NCI-H82 treated with DMSO at 0.1 percent for 48 hours (cell line): ENCODE data around the gene MDFIC.

Source experiments
- DNase-seq: peaks from one replicate; lab custom pipeline; 2025; ENCODE audit not compliant: unreplicated experiment; lab: John Stamatoyannopoulos, UW

Gene MDFIC

GRCh38 chr7:115032715-115033703, 111.1 kb downstream of the MDFIC start:
- no peak for DNase-seq

DNA sequence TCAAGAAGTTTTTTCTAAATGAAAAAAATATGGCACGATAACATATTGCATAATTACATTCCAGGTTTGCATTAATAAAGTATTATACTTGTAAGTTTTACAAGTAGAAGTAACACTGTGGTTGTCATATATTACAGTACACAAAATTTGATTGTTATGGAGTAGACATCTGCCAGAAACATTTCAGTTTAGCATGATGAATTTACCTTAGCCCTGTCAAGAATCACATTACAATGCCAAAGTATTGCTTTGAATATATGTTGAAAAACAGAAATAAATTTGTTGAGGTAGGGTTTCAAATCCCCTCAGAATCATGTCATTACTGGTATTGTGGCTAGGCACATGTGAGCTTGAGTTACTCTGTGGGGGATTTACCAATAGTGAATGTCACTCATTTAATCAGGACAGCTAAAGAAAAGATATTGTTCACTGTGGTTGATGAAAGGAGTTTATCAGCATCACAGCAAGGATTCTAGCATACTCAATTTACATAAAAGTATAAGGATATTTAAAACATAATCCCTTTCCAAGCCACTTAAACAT, 112.1 kb downstream of the MDFIC start:
- no peak for DNase-seq

- no peak for DNase-seq
Observed at GRCh38 chr7:115034515-115034914, 112.6 kb downstream of the MDFIC start.

GRCh38 chr7:115037128-115037802, 115.4 kb downstream of the MDFIC start:
- no peak for DNase-seq

GRCh38 chr7:115038158-115038557, 116.3 kb downstream of the MDFIC start:
- DNase-seq, result no peak

DNA sequence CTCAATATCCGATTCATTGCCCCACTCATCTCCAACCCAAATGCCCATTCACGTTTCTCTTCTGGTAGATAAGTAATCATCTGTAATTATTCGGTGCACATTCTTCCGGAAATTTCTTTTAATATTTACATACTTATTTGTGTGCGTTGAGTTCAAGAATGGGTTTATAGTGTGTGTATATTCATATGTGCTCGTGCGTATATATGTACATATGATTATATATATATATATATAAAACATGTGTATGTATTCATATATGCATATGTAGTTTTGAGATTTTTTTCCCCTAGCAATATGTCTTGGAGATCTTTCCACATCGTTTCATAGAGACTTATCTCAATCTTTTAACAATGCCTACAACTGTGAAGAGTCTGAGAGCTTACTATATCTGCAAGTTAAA, 118.2 kb downstream of the MDFIC start:
- DNase-seq, result no peak

GRCh38 chr7:115040495-115040894, 118.6 kb downstream of the MDFIC start:
- DNase-seq, result no peak

DNA sequence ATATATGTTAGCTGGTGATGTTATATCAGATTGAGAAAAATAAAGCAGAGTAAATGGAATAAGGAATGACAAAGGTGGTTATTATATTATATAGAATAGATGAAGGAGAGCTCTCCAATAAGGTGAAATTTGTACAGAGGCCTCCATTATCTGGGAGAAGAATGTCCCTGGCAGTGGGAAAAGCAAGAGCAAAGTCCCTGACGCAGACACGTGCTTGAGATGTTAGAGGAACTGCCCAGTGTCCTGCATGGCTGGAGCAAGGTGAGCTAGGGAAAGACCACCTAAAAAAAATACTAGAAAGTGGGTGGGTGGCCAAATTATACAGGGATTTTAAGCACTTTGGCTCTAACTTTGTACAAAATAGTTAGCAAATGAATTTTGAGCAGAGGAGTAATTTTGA, 120.7 kb downstream of the MDFIC start:
- DNase-seq, result no peak

GRCh38 chr7:115043605-115044004, 121.7 kb downstream of the MDFIC start:
- DNase-seq, result no peak

- no peak for DNase-seq
Observed at GRCh38 chr7:115044224-115044623, 122.3 kb downstream of the MDFIC start.

DNA sequence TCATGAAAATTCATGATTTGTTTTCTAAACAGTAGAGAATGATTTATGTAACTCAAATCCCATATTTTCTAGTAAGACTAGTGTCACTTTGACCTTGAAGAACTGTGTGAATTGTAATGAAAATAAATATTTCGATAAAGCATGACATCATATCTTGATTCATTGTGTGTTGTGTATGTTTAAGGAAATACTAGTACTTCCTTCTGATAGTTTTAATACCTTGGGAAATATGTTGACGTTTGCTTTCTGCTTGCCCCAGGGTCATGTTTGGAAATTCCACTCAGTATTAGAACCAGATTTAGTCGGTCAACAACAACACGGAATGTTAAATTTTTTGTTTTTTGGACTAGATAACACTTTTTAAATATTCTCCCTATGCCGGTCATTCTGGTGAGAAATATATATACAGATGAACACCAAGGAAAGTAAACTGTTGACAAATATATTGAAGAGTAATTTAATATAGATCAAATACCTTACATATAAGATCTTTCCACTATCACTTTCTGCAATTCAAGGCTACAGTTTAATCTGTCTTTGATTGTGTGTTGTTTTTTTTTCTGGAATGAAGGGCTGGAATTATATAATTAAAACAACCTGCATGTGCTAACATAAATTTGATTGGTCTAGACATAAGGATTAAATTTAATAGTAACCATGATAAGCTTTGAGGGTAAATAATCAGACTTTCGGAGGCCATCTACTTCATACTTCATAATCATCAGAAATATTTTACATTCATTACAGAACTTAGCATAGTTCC, 126.2 kb downstream of the MDFIC start:
- DNase-seq, result no peak

DNA sequence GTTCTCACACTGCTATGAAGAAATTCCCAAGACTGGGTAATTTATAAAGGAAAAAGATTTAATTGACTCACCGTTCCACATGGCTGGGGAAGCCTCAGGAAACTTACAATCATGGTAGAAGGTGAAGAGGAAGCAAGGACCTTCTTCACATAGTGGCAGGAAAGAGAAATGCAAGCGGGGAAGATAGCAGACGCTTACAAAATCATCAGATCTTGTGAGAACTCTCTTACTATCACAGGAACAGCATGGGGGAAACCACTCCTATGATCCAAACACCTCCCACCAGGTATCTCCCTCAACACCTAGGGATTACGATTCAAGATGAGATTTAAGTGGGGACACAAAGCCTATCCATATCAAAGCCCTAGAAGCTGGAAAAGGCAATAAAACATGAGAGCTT, 130.8 kb downstream of the MDFIC start:
- DNase-seq, result no peak

- DNase-seq, result no peak
Observed at GRCh38 chr7:115054478-115055065, 132.7 kb downstream of the MDFIC start.

DNA sequence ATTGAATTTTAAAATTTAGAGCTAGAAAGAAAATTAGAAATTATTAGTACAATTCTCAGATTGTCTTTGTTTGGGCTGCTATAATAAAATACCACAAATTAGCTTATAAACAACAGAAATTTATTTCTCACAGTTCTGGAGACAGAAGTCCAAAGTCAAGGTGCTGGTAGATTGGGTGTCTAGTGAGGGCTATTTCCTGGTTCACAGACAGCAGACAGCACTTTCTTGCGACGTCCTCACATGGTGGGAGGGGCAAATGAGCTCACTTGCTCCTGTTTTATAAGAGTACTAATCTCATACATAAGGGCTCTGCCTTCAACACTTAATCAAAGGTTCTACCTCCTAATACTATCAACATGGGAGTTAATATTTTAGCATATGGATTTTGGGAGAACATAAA, 134.1 kb downstream of the MDFIC start:
- no peak for DNase-seq

GRCh38 chr7:115058726-115059125, 136.8 kb downstream of the MDFIC start:
- DNase-seq, result no peak

GRCh38 chr7:115059321-115059720, 137.4 kb downstream of the MDFIC start:
- DNase-seq, result no peak

GRCh38 chr7:115060095-115060870, 138.4 kb downstream of the MDFIC start:
- DNase-seq, result no peak

GRCh38 chr7:115066050-115066449, 144.2 kb downstream of the MDFIC start:
- no peak for DNase-seq

- DNase-seq, result no peak
Observed at GRCh38 chr7:115066634-115067033, 144.7 kb downstream of the MDFIC start.

DNA sequence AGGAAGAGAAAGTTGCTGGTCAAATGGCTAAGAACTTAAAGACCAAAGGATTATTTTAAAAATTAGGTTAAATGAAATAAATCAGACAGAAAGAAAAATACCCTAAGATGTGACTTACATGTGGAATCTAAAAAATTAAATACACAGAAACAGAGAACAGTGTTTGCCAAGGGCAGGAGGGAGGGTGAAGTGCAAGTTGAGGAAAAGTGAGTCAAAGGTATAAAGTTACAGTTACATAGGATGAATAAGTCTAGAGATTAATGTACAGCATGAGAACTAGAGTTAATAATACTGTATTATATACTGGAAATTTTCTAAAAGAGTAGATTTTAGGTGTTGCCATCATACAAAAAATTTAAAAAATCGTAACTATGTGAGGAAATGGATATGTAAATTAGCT, 146.3 kb downstream of the MDFIC start:
- DNase-seq, result no peak
